ENCODE measurements around the gene AAGAB.

Gene AAGAB

DNA sequence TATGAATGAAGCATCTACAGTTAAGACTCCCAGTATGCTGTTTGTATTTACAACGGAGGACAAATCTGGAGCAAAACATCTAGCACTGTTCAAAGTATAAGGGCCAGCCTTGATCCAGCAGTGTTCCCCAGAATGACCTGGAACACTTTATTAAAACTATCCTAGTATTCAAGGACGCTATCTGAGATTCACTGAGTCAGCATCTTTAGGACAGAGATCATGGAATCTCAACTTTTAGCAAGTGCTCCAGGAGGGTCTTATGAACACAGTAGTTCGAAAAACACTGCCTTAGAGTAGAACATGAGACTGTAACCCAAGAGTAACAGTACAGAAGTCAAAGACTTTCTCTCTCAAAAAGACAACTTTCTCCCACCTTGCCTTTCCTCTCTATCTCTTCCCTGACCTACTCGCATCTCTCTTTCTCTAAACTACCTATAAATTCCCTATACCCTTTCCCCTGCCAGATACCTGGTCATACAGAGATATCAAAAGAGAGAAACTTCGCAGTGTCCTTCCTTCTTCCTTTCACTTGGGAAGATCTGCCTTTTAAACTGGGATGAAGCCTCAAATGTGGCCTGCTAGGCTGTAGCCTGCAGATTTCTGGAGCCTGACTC lies 43.8 kb downstream of the AAGAB start:
- no peak for DNase-seq (ENCODE audit: low read depth in 2 of 2)

- DNase-seq (ENCODE audit: low read depth in 2 of 2) = no peak
These were observed 46.1 kb downstream of the AAGAB start for GRCh38 chr15:67208396-67208795.

- no peak for DNase-seq (ENCODE audit: low read depth in 2 of 2)
These were observed 46.8 kb downstream of the AAGAB start for GRCh38 chr15:67207555-67208207.

GRCh38 chr15:67202991-67203390 lies 51.5 kb downstream of the AAGAB start:
- no peak for DNase-seq (ENCODE audit: low read depth in 2 of 2)

GRCh38 chr15:67202091-67202490 lies 52.4 kb downstream of the AAGAB start:
- DNase-seq (ENCODE audit: low read depth in 2 of 2) = no peak

- DNase-seq (ENCODE audit: low read depth in 2 of 2) = no peak
These were observed 53.3 kb downstream of the AAGAB start for GRCh38 chr15:67201136-67201535.

DNA sequence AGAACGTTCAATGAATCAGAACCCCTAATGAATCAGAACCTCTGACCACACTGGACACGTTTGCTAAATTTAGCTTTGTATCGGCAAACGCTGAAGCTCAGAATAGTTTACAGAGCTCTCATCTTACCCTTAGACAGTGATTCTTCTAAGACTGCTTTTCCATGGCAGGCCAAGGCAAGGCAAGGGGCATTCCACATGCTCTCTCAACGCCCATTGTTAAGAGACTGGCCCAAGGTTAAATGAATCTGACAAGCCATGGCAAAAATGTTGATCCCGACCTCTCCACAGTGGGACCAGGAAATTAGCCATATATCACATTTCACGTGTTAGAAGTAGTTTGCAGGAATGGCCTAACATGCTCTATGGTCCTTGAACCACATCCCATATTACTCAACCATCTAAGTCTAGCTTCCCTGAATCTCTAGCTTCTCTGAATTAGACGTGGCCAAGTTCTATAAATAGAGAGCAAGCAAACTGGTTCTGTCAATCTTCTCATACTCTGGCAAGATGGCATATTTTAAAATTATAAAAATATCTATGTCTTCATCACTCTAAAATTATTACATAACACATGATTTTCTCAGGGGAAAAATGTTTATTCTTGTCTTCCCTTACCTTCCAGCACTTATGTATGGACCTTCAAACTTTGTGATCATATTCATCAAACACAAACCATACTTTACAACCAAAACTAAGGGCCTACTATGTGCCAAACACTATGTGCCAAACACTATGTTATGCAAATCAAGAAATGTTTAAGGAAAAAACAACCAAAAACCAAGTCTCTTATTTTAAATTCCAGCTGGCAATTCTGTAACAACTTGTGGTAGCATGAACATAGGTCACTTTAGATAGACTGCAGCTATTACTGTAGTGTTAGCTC lies 54.3 kb downstream of the AAGAB start:
- DNase-seq (ENCODE audit: low read depth in 2 of 2) = no peak

GRCh38 chr15:67199391-67199790 lies 55.1 kb downstream of the AAGAB start:
- DNase-seq (ENCODE audit: low read depth in 2 of 2) = no peak

DNA sequence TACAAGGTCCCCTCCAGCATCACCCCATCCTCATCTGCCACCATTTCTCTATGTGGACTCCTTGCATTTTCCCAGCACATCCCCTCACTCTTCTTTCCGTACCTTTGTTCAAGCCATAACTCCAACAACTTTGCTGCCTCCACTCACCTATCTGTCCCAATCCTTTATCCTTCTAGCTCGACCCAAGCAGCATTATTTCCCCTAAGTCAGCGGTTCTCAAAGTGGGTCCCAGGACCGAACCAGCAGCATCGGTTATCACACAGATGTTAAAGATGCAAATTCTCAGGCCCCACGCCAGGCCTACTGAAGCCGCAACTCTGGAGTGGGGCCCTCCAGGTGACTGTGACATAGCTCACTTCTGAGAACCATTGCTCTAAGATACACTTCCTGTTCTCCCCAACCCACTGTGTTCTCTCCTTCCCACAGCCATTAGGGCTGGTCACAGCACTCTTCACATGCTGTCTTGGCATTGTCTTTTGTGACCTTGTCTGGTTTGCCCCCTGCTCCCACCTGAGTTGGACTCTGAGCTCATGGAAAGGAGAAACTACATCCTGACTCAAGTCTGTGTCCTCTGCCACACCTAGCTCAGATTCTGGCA lies 56.2 kb downstream of the AAGAB start:
- no peak for DNase-seq (ENCODE audit: low read depth in 2 of 2)

DNA sequence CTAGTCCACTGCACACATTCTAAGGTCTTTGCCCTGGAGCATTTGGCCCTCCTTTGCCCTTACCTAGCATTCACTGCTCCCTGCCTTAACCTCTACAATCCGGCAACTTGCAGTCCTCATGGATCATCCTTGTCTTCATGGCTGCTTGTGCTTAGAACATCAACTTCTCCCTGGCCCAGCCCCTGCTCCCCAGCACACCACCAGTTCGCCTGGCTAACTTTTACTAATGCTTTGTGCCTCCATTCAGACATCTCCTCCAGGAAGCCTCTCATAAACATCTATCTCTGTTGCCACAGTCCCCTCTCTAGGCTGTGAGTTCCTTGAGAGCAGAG lies 57.1 kb downstream of the AAGAB start:
- no peak for DNase-seq (ENCODE audit: low read depth in 2 of 2)

- DNase-seq (ENCODE audit: low read depth in 2 of 2) = no peak
These were observed 57.6 kb downstream of the AAGAB start for GRCh38 chr15:67196672-67197363.

GRCh38 chr15:67196222-67196621 lies 58.2 kb downstream of the AAGAB start:
- DNase-seq (ENCODE audit: low read depth in 2 of 2) = no peak

DNA sequence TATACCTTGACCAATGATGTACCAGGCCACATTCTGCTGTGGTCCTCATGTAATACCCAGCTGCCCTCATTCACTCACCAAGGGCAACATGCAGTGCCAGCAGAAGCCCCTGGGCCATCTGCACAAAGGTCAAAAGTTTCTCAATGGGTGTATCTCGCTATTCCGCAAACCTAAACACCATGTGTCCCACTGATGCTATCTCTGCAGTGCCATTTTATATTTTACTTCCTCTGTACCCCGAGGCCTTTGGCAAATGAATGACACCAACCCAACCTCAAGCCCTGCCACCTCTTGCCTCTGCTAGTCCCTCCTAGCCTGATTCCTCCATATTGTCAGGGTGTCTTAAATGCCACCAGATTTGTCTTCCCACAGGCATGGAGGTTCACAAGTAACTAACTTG lies 59.2 kb downstream of the AAGAB start:
- DNase-seq (ENCODE audit: low read depth in 2 of 2) = no peak

DNA sequence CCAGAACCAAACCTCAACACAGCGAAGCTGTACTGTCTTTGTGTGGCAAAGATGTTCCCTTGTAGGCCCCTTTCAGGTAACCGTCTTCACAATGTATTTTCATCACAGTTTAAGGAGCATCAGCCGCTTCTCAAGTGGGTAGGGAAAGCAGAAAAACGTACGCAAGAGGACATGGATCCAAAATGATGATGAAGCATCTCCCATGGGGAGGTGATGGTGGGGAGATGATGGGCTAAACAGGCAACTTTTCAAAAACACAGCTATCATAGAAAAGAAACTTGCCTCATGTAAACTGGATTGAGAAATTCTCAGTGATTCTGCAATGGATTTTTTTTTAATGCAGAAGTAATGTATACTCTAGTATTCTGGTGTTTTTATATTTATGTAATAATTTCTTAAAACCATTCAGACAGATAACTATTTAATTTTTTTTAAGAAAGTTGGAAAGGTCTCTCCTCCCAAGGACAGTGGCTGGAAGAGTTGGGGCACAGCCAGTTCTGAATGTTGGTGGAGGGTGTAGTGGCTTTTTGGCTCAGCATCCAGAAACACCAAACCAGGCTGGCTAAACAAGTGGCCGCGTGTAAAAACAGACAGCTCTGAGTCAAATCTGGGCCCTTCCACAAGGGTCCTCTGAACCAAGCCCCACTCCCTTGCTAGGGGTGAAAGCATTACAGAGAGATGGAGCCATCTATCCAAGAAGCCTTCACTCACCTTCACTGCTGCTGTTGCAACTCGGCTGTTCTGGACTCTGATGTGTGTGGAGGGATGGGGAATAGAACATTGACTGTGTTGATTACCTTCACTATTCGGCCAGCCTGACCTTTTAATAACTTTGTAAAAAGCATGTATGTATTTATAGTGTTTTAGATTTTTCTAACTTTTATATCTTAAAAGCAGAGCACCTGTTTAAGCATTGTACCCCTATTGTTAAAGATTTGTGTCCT lies 60.0 kb downstream of the AAGAB start:
- no peak for DNase-seq (ENCODE audit: low read depth in 2 of 2)

DNA sequence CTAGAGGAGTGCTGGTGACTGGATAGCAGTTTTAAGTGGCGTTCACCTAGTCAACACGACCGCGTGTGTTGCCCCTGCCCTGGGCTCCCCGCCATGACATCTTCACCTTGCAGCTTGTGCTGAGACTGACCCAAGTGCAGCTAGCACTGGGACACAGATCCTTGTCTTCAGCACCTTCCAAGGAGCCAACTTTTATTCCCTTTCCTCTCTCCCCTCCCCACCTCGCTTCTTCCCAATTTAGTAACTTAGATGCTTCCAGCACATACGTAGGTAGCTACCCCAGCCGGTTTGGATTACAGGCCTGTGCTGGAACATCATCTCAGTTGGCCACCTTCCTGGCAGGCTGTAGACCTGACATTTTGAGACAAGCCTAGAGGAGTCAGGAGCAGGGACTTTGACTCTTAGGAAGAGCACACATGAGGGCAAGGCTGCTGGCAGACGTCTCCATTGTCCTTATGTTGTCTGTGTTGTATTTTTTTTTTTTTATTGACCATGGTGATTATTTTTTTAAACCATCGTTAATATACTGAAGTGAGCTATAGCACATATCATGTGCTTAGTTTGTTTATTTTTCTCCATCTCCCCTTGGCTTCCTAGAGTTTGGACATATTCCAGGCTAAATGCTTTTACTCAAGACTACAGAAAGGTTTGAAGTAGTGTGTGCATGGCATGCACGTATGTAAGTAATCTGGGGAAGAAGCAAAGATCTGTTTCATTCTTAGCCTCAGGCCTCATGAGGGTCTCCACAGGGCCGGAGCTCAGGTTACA lies 61.1 kb downstream of the AAGAB start:
- no peak for DNase-seq (ENCODE audit: low read depth in 2 of 2)

- DNase-seq (ENCODE audit: low read depth in 2 of 2) = no peak
These were observed 62.2 kb downstream of the AAGAB start for GRCh38 chr15:67192185-67192820.

- DNase-seq (ENCODE audit: low read depth in 2 of 2) = no peak
These were observed 63.6 kb downstream of the AAGAB start for GRCh38 chr15:67190813-67191212.

DNA sequence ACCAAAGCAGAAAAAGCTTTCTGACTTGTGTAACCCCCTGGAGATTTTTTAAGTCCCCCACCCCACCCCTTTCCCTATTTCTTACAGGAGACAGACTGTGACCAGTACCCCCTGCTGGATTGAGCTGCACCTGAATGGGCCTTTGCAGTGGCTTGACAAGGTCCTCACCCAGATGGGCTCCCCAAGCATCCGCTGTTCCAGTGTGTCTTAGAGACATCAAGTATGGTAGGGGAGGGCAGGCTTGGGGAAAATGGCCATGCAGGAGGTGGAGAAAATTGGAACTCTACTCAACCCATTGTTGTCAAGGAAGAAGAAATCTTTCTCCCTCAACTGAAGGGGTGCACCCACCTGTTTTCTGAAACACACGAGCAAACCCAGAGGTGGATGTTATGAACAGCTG lies 64.1 kb downstream of the AAGAB start:
- no peak for DNase-seq (ENCODE audit: low read depth in 2 of 2)

DNA sequence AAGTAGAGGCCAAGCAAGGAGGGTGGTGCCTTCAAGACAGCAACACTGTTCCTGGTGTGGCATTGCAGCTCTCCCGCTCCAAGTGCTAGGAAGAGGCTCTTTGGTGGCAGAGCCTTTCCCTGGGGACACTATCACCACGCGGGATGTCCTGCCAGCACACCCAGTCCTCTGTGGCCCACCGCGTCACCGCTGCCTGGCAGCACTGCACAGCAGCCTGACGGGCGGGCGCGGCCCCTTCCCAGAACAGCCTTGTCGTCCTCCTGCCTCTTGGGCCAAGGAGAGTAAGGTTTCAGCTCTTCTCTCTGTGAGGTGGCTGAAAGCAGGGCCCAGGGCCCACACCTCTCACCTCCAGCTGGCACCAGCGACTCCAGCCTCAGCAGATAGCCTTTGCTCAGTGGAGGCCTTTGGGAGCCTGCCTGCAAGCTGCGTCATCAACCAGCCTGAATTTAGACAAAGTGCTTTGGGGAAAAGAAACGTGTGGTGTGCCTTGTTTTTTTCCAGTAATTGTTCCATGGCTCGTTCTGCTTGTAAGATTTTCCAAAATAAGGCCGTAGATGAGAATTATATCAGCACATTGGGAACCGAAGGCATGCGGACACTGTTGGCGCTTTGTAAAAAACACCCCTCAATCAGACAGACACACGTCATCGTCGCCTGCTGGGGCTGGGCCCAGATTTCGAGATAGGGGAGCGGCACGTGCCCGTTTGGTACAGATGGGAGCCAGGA lies 65.0 kb downstream of the AAGAB start:
- DNase-seq (ENCODE audit: low read depth in 2 of 2) = no peak
